Pancreas (tissue), 10 donors: ENCODE measurements around the gene WDCP. TPM values are rescaled to one million over a fixed set of nuclear protein-coding genes. Genes with fewer than 3 reads are reported as not detected.

Experiments used
- ATAC-seq, 4 donors: fragments of 200-7000 bp; cut with Tn5 transposase; one replicate each; pipeline versions ENCODE4 v1.8.0 to v1.9.1; 2020; ENCODE audit warnings: mild to moderate bottlenecking in 4 of 4, moderate library complexity in 4 of 4
- DNase-seq, 6 donors: peaks; one replicate each; pipeline ENCODE4 v3.0.0-alpha.2; 2020
- FAIRE-seq: peaks from 2 replicates; lab custom pipeline; 2012; peaks lifted over from hg19 to GRCh38; lab: Jason Lieb, UNC
- H3K27ac ChIP-seq, 4 donors: fragments of 200-600 bp; sonication (generic); 1 replicate in 3 of 4; 2 replicates in 1 of 4; pipeline versions ENCODE4 v1.5.0 to v1.8.0; 2020
- H3K27me3 ChIP-seq, 4 donors: fragments of 200-600 bp; one replicate each; pipeline ENCODE4 v1.8.0; 2021
- H3K36me3 ChIP-seq, 3 donors: fragments of 200-600 bp; sonication (generic) in 1 of 3; one replicate each; pipeline versions ENCODE4 v1.5.0 to v1.8.0; 2020 to 2021
- H3K4me1 ChIP-seq, 3 donors: fragments of 200-600 bp; one replicate each; pipeline ENCODE4 v1.8.0; 2021
- H3K4me3 ChIP-seq, 4 donors: fragments of 200-600 bp; sonication (generic) in 2 of 4; one replicate each; pipeline versions ENCODE4 v1.5.0 to v1.8.0; 2020 to 2021
- H3K9me3 ChIP-seq, 4 donors: fragments of 200-600 bp; one replicate each; pipeline ENCODE4 v1.8.0; 2021
- CTCF ChIP-seq, 4 donors: fragments of 200-600 bp; sonication (generic) in 3 of 4; IDR thresholded peaks; one replicate each; pipeline versions ENCODE4 v1.5.0 to v1.8.0; 2021; ENCODE audit warnings: antibody characterized with exemption in 4 of 4
- WGBS, 2 donors: extraction: QIAGEN DNeasy Blood & Tissue Kit; methylation state at CpG; one replicate each; pipeline ENCODE4 v1.1.7; 2013; 5-methylcytosine and 5-hydroxymethylcytosine counted together
- intact Hi-C, 3 donors: fragments of 100-400 bp; cut with DNase I; formaldehyde crosslinking; loops; one replicate each; pipeline versions ENCODE4 v1.11.1 to v1.14.2; 2022
- polyA plus RNA-seq, 2 donors: library from polyadenylated mRNA; stranded (reverse); fragments of 200-250 nt; gene quantifications; one replicate each; pipeline ENCODE4 v1.2.3, GENCODE V29; 2013
- total RNA-seq, 6 donors: library from RNA; stranded (reverse); fragmentation: NEBNext Ultra II Directional in 4 of 6; extraction: Animal tissue kit (Norgen Biotek cat#: 25700) in 4 of 6; gene quantifications; one replicate each; pipeline versions ENCODE4 v1.2.1 to v1.2.4, GENCODE V29; 2021 to 2023
- donor health status: healthy with polysubstance abuse.
- donor health status: DM: no; HTN: no; CAD: no; lungs with moderate emphysema.
- donor health status: DM: no; HTN: no; CAD: no.
- donor health status: control.
- donor health status: control.
- donor health status: Bipolar disorder and iron deficiency.
- donor health status: DM: yes; HTN: yes; CAD: no.
- donor health status: DM: no; HTN: no; CAD: no.
- donor health status: DM: no; HTN: no; CAD: no.
- donor health status: DM: yes; HTN: yes; CAD: no.

WDCP gene
- total and polyA plus RNA-seq, 8 donors = 0.84 to 8.5 (median 2.8) TPM

- intact Hi-C loops = no loop called here
- Histone ChIP-seq H3K27me3 (no peaks in the 10 kb centered on the region), H3K9me3 (no peaks in the 10 kb centered on the region), H3K27ac (peak overlapping the region; percentile 75 to 92 (median 87)), H3K4me3 (peak overlapping the region; percentile 51 to 76 (median 58)), H3K36me3 (peaks cover 0 to 31% (median 0%) of the 10 kb centered on the region in 3 donors), H3K4me1 (peaks cover 0 to 17% (median 0%) of the 10 kb centered on the region in 3 donors)
- no peak for TF ChIP-seq CTCF (IDR thresholded peaks at IDR 0.05)
- FAIRE-seq (no peak), ATAC-seq (peak in 3 of 4 donors; percentile 1 to 4 (median 3)), DNase-seq (no peak)
- 1 to 2% methylated on average over 28 to 41 of the region's 41 CpGs for WGBS, 2 donors
Observed at GRCh38 chr2:24076849-24077534, 29.8 kb upstream of the WDCP start.

GRCh38 chr2:24075915-24076848 is 29.0 kb upstream of the WDCP start, which contains the start of gene SF3B6:
Gene SF3B6 (minus strand): TSS chr2:24076326. CDS start chr2:24076229, 97 bp downstream.
- Histone ChIP-seq H3K27ac (peak within 1 kb of the TSS; percentile 75 to 92 (median 87)), H3K4me3 (peak within 1 kb of the TSS; percentile 51 to 76 (median 58)), H3K36me3 (peaks cover 0 to 31% (median 0%) of the 10 kb centered on the region in 3 donors), H3K4me1 (peaks cover 0 to 17% (median 0%) of the 10 kb centered on the region in 3 donors), H3K9me3 (no peaks in the 10 kb centered on the region), H3K27me3 (no peaks in the 10 kb centered on the region)
- intact Hi-C loops = no loop called here
- peak; percentile 85 to 94 (median 87) for ATAC-seq
- DNase-seq = peak; percentile 98 to 100 (median 100)
- TF ChIP-seq CTCF (IDR thresholded peaks at IDR 0.05) = no peak
- peak; percentile 67 for FAIRE-seq
- WGBS, 2 donors = 0 to 1% methylated on average over 64 of the region's 64 CpGs

- peak overlapping the region; percentile 37 to 76 (median 58) for H3K4me3 ChIP-seq
- peaks cover 0 to 17% (median 0%) of the 10 kb centered on the region in 3 donors for H3K4me1 ChIP-seq
- no peaks in the 10 kb centered on the region for H3K9me3 ChIP-seq
- no peaks in the 10 kb centered on the region for H3K27me3 ChIP-seq
- FAIRE-seq (no peak), DNase-seq (no peak), ATAC-seq (no peak)
- peaks cover 0 to 25% (median 0%) of the 10 kb centered on the region in 3 donors for H3K36me3 ChIP-seq
- no peak for TF ChIP-seq CTCF (IDR thresholded peaks at IDR 0.05)
- WGBS, 2 donors = 46 to 51% methylated on average over 5 of the region's 5 CpGs
- peak overlapping the region in 1 of 4 donors; percentile 92 for H3K27ac ChIP-seq
- intact Hi-C loops = no loop called here
Observed at GRCh38 chr2:24075259-24075658, 28.1 kb upstream of the WDCP start.

GRCh38 chr2:24073816-24074215 is 26.6 kb upstream of the WDCP start:
- Histone ChIP-seq H3K27me3 (no peaks in the 10 kb centered on the region), H3K4me1 (peaks cover 0 to 17% (median 0%) of the 10 kb centered on the region in 3 donors), H3K9me3 (no peaks in the 10 kb centered on the region), H3K27ac (no peak overlapping the region), H3K4me3 (no peak overlapping the region), H3K36me3 (peaks cover 0 to 21% (median 0%) of the 10 kb centered on the region in 3 donors)
- FAIRE-seq = no peak
- intact Hi-C loops = no loop called here
- 86 to 91% methylated on average over 6 of the region's 6 CpGs for WGBS, 2 donors
- TF ChIP-seq CTCF (IDR thresholded peaks at IDR 0.05) = no peak
- DNase-seq = no peak
- no peak for ATAC-seq
